ENCODE data around the gene HOXA3.

HOXA3 gene

DNA sequence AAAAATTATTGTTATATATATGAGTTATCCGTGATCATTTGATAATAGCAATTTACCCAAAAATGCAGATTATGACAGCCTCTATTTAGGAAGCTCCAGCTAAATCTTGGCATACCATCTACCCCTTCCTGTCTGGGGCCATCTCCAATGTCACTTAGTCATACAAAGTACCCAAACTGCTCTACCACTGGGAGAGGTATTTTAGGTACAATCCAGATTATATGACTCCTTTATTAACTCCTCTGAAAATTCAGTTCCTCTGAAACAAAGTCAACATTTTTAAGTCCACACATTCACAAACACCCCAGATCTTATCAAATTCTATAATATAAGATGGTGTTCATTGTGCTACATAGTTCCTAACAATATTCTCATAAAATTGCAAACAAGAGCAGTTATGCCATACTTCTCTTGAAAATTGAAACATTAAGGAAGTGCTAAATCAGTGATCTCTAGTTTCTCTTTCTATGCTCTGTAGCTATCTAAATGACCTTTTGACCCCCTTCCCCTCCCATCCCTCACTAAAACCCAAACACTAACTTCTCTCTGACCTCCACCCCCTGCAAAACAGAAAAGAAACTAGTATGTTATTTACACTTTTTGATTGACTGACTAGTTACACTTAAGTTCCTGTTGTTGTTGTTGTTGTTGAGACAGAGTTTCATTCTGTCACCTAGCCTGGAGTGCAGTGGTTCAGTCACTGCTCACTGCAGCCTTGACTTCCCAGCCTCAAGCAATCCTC, 73.0 kb downstream of the HOXA3 start:
- DNase-seq = peak; percentile 50

DNA sequence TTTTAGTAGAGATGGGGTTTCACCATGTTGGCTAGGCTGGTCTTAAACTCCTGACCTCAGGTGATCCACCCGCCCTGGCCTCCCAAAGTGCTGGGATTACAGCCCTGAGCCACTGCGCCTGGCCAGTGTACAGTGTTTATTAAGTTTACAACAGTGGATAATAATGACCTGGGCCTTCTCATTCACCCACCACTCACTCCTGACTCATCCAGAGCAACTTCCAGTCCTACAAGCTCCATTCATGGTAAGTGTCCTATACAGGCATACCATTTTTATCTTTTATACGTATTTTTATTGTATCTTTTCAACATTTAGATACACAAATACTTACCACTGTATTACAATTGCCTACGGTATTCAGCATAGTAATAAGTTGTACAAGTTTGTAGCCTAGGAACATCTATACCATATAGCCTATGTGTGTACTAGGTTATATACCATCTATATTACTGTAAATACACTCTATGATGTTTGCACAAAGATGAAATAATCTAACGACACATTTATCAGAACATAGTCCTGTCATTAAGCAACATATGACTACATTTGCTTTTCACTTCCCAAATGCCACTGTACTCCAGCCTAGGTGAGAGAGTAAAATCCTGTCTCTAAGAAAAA, 73.7 kb downstream of the HOXA3 start:
- no peak for DNase-seq

GRCh38 chr7:27073076-27073475, 79.3 kb downstream of the HOXA3 start:
- DNase-seq = no peak

DNA sequence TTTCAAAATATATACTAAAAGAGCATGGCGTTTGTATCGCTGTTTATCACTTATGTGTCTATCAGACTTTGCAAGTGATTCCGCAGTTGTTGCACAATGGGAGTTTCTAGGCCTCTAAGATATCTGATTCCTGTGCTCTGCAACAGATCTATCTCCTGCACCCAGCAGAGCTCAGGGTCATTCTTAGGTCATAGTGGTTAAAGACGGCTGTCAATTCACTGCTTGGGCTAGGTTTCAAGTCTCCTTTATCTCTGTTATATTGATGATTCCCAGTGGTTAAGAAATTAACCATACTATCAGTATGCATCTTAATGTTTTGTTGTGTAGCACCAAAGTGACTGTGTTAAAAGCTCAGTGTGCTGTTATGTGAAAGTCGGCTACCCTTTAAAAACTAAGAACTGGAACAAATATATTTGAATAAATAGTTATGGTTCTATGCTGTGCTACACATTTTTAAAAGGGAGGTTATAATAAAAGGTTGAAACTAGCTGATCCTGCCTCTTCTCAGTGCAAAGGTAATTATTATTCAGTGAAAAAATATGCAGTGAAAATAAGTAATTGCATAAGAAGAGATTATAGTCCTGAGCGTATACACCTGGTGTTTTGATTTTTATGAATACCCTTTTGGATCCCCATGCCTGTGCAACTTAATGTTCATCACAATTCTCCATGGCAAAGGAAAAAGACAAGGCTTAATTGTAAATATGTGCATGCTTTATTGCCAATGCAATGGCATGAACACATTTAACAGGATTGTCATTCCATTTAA, 80.6 kb downstream of the HOXA3 start:
- no peak for DNase-seq

- peak; percentile 29 for DNase-seq
These were observed 84.1 kb downstream of the HOXA3 start for GRCh38 chr7:27068259-27068658.

DNA sequence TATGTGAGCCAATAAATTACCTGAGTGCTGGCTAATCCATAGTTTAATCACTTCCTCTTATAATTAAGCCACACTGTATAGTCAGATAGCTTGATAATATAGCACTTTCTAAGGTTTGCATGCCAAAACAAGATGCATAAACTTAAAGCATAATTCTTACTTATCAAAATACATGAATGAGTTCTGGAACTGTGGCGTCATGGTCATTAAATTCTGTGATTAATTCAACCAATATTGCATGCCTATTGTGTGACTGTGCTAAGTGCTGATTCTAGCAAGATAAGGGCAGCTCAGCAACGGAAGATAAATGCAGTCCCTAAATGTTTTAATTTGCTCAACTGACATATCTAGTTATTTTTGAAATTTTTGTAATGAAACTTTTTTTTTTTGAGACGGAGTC, 86.2 kb downstream of the HOXA3 start:
- no peak for DNase-seq

DNA sequence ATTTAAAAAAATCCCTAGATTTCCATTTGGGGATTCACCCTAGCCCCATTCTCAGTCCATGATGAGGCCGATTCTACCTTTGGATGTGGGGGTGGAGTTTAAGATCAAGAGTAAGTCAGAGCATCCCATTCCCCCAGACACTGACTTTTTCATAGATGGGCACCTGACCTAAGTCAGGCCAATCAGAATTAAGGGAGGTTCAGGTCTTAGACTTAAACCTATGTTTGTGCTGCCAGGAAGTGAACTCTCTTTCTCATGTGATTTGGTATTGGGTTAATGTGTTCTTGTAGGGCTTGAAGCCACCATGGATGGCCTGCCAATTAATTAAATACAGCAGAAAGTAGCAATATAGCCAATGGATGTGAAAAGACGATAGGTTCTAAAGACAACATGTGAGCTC, 86.7 kb downstream of the HOXA3 start:
- DNase-seq = no peak

DNA sequence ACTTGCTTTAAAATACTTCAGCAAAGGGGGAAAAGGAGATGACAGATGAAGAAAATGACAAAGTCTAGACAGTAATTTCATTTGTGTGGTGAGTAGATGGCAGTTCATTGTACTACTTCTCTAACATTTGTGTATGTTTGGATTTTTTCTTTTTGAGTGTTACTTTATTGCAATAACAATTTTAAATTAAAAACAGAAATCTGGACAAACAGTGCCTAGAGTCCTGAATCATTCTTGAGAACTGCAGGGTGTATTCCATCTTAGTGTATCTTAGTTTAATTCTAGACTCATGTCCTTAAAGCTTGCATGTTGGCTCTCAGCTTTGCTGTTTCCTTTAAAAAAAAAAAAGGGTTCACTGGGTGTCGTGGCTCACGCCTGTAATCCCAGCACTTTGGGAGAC, 87.7 kb downstream of the HOXA3 start:
- no peak for DNase-seq

DNA sequence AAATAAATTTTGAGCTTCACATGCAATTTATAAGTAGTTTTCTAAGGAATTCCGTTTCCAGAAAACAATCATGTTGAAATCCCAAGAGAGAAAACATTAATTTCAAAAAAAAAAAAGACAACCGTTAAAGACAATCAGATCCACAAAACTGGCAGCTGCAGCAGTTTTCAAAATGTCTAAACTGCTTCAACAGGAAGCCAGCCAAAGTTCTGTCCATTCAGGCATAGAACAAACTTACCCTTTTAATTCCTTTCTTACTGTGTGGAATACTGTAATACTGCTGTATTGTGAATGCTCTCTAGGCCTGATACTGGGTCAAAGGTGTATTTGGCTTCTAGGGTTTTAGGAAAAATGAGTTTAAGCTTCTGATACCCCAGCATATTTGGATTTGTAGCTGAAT, 88.2 kb downstream of the HOXA3 start:
- no peak for DNase-seq

GRCh38 chr7:27062946-27063345, 89.4 kb downstream of the HOXA3 start:
- no peak for DNase-seq
